ENCODE measurements around the gene TRIP11.

DNA sequence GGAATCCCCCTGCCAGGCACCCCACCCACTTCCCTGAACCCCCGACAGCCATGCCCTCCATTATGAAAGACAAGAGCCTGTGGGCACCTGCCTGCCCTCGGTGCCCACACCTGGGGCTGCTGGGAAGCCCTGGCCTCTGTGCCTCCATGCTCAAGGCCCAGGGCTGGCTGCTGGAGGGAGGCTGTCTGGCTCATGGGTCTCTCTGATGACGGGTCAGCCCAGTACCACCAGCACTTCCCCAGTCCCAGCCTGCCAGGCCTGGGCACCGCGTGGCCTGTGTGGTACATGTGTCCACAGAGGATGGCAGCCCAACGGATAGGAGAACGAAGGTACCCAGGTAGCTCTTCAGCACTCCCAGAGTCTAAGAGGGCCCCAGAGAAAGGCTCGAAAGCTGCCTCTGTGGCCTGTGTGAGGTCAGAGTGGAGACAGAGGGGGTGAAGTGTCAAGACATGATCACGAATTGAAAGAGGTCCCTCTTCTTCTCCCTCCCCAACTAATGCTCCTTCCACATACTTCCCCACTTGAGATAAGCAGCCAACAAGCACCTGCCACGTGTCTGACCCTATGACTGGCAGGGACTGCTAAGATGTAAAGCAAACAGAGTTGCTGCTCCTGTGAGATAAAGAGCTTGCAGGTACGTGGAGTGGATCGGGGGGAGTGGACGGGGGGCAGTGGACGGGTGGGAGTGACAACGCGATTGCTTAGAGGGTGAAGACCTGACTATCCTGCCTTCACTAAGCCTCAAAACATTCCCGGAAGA lies 113.5 kb downstream of the TRIP11 start:
- TF ChIP-seq YY1 (IDR thresholded peaks at IDR 0.05; ENCODE audit: insufficient read depth, insufficient read length) = no peak
- no peak for TF ChIP-seq SUZ12 (IDR thresholded peaks at IDR 0.05; ENCODE audit: extremely low read depth, insufficient read depth, insufficient read length)
- TF ChIP-seq ZNF274 (IDR thresholded peaks at IDR 0.05; ENCODE audit: low read depth, low read length) = no peak
